ENCODE measurements around the gene DIS3L2.
"Not testable (repeated sequence)": the region's sequence is repeated elsewhere in the genome, so short reads cannot be mapped to it uniquely, and the experiment has no call there.

Gene DIS3L2

DNA sequence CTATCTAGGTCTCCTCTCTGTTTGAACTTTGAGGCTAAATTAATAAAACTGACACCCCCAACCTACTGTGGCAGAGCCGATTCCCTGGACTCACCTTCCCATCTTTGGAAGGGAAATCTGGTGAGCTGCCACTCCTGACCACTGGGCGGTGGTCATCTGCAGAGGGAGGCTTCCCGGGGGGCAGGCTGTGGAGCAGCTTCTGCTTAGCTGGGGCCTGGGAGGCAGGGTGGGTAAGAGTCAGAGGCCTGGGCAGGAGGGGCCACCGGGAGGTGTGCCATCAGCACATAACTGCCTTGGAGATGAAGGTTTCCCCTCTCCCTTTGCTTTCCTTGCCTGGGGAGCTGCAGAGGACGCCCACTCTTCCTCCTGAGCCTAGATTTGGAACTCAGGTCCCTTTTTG, 33.0 kb upstream of the DIS3L2 start:
- DNase-seq (ENCODE audit: low read depth): no peak

DNA sequence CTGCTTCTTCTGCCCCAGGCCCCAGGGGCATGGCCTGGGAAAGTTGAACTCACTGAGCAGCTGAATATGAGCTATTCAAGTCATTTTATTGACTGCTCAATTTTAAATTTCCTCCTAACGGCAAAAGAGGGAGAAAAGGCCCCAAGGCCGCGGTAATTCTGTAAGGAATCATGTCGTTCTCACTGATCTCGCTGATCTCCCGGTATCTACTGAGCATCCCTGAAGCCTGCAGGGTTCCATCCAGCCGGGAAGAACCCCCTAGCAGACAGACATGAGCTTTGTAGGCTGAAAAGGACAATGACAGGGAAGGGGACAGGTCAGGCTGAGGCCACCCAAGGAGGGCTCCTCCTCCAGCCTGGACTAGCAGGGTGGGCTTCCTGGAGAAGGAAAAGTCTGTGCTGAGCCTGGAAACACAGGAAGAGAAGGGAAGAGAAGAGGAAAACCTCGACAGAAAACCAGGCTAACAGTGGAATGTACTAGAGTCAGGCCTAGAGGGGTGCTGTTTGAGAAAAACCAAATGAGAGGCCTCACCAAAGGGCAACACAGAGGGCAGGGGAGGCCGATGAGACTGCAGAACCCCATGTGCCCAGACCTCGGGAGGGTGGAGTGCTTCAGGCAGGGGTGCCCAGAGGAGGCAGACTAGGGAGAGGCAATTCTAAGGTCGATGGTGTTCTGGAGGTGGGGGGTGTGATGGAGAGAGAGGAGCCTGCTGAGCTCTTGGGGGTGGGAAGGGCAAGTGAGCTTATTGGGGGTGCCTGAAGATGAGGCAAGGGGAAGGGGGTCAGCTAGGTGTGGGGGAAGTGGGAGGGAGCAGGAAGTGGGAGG, 32.4 kb upstream of the DIS3L2 start:
- DNase-seq (ENCODE audit: low read depth): no peak

- DNase-seq (ENCODE audit: low read depth): no peak
Observed at GRCh38 chr2:231929961-231930592, 31.4 kb upstream of the DIS3L2 start.

DNA sequence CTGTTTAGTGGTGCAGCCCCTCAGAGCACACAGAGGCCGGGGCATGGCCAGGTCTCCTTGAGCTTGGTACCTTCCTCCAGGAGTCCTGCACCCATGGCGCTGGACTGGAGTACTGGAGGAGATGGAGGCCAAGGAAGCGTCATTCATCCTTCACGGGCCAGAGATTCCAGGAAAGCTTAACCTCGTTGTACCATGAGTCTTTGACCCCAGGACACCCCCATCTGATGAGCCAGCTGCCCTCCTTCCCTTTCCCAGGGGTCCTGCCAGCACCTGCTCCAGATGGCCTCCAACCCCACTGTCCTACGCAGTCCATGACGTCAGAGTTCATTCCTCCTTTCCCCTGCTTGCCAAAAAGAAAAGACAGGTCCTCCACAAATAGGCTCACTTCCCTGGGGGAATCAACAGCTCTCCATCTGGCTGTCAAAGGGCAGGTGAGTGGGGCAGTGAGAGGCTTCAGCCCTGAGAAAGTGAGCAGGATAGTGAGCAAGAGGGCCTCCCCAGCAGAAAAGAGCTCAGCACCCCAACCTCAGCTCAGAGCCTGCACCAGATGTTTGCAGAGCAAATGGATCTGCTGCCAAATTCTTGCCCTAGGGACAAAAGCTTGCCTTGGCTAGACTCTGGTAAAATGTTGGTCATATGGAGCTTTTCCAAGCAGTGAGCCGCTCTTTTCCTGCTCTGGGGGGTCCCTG, 30.8 kb upstream of the DIS3L2 start:
- DNase-seq (ENCODE audit: low read depth): no peak

GRCh38 chr2:231931481-231931915, 30.0 kb upstream of the DIS3L2 start:
- no peak for DNase-seq (ENCODE audit: low read depth)

DNA sequence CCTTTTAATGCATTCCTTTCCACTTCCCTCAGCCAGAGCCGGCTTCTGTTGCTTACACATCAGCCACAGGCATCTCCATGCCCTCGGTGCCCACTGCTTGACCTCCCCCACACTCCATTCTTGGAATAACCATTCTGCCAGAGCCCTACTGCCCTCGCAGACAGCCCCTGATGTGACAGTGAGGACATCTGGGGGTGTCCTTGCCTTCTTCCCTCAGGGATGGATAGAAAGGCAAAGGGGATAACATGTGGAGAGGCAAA, 28.9 kb upstream of the DIS3L2 start:
- DNase-seq (ENCODE audit: low read depth): no peak

DNA sequence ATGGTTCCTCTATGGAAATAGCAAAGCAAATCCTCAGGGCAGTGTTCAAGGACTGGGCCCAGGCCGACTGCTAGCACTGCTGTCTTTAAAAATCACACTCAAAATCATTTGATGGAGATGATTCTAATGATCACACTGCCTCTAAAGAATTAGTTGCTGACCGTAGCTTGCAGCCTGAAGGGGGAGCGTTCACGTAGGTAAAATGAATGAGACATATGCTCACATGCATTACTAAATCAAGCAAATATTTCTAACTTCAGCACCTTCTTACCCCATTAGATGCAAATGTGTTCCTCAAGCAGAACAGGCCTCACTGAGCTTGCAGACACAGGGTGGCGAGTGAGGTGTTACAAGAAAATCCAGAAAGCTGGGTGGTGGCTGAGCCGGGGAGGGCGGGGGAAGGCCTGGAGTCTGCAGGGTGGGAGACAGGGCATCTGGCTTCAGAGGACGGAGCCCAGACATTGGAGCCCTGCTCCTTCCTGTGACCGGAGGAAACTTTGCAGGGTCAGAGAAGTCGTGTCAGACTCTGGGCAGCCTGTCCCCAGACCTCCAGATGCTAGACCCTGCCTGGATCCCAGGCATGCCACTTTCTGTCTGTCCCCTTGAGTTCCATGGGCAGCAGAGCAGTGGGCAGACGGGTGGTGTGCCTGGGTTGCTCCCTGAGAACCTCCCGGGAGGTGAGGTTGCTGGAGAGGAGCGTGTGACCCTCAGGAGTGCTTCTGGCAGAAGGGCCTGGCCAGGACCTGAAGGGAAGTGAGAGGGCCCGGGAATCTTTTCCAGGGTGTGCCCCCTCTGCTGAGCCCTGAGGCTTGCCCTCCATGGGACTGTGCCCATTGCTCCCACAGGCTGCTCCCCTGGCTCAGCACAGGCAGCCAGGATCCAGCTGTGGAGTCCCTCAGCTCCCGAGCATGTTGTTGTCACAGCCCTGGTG, 28.3 kb upstream of the DIS3L2 start:
- no peak for DNase-seq (ENCODE audit: low read depth)

DNA sequence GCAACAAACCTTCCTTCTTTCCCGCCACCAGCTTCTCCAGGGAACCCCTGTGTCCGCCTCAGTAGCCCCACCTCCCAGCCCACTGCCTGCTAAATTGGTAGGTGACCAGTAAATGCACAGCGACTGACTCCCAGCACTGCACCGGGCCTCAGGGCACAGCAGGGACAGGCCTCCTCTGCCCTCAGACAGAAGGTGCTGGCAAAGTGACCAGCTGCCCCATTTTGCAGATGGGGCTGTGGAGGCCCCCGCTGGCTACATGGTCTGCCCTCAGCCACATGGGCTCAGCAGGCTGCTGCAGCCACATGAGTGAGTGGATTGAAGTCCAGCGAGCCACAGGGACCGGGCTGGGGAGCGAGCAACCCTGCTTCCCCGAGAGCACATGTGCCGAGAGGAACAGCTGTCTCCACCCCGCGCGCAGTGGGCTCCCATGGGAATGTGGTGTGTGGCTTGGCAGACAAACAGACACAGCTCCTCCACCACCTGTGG, 27.6 kb upstream of the DIS3L2 start:
- no peak for DNase-seq (ENCODE audit: low read depth)

DNA sequence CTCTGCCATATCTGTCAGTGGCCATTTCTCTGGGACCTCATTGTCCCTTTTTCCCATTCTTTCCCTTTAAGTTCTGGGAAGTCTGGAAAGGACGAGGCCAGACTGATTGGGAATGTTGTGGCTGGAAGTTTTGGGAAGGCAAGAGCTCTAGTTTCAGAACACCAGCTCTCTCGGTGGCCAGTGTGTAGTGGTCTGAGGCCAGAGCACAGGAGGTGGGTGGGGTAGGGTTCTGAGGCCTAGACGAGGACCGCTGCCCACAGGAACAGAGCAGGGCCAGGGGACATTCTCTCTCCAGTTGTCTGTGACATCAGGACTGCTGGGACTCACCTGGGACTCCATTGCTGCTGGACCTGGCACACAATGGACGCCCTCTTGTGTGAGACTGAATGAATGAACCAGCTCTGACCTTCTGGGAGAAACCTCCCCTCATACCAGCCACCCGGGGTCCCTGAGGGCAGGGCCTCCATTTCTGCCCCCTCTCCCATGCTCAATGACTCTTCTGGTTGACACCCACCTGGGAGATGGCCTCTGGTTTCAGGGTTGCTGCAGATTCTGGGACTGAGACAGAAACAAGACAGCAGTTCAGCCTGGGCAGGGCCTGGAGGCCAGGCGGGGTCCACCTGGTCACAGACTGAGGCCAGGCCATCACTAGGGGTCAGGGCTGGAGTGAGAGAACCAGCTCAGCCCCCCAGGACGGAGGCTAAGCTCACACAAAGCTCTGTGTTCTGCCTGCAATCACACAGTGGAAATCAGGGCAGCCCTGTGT, 26.9 kb upstream of the DIS3L2 start:
- no peak for DNase-seq (ENCODE audit: low read depth)

DNA sequence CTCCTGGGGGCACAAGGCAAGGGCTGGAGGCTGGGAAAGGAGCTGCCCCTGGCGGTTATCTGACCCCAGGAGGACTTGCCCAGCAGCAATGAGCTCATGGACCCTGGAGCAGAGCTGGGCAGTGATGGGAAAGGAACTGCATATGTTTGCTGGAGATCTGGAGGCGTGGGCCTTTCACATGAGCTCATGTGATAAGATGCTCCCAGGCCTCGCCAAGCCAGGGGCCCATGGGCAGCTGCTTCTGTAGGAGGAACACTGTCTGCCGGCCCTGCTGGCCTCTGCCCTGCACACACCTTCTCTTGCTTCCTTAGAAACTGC, 26.3 kb upstream of the DIS3L2 start:
- DNase-seq (ENCODE audit: low read depth): no peak

DNA sequence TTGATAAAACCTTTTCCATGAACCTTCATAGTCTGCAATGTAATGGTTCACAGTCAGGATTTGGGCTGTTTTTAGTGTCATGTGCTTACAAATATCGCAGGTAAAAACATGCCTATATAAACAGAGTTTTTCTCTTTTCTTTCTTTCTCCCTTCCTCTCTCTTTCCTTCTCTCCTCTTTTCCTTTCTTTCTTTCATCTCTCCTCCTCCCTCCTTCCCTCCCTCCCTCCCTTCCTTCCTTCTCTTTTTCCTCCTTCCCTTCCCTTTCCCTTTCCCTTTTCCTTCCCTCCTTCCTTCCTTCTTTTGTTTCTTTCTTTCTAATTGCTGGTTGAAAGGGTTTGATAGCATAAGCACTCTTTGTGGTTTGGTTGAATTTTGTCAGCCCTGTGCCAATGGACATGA, 25.7 kb upstream of the DIS3L2 start:
- no peak for DNase-seq (ENCODE audit: low read depth)

- DNase-seq (ENCODE audit: low read depth): no peak
Observed at GRCh38 chr2:231936491-231936890, 25.0 kb upstream of the DIS3L2 start.

- DNase-seq (ENCODE audit: low read depth): no peak
Observed at GRCh38 chr2:231937057-231937456, 24.5 kb upstream of the DIS3L2 start.

- no peak for DNase-seq (ENCODE audit: low read depth)
Observed at GRCh38 chr2:231939022-231939421, 22.5 kb upstream of the DIS3L2 start.

- DNase-seq (ENCODE audit: low read depth): no peak
Observed at GRCh38 chr2:231940795-231941194, 20.7 kb upstream of the DIS3L2 start.

- no peak for DNase-seq (ENCODE audit: low read depth)
Observed at GRCh38 chr2:231941673-231942072, 19.8 kb upstream of the DIS3L2 start.

- DNase-seq (ENCODE audit: low read depth): no peak
Observed at GRCh38 chr2:231942180-231942579, 19.3 kb upstream of the DIS3L2 start.

DNA sequence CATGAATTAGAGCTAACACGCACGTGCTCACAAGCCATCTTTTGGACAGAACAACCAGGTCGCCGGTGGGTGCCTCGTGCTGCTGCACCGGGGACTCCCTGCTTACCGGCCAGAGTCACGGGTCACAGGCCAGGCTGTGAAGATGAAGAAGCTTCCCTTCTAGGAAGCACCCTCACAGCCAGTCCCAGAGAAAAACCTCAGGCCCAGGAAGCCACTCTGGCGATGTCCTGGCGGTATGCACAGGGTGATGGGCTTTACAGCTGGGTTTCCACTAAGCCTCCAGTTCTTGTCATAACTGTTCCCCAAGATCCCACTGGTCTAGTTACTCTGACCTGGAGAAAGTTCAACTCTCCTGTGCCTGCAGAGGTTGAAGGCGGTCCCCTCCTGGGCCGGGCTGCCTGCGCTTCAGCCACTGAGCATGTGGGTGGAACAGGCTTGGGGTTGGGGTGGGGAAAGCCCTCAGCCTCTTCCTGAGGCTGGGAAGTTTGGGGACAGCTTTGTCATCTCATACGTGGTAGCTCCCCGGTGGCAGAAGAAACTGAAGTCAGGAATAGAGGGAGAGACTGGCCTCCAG, 15.2 kb upstream of the DIS3L2 start:
- DNase-seq (ENCODE audit: low read depth): no peak

GRCh38 chr2:231947112-231947511, 14.4 kb upstream of the DIS3L2 start:
- DNase-seq (ENCODE audit: low read depth): not testable (repeated sequence)

GRCh38 chr2:231947694-231948093, 13.8 kb upstream of the DIS3L2 start:
- no peak for DNase-seq (ENCODE audit: low read depth)

- no peak for DNase-seq (ENCODE audit: low read depth)
Observed at GRCh38 chr2:231951452-231952035, 10.0 kb upstream of the DIS3L2 start.

All from fibroblast of gingiva (primary cell).